IPS-20b (cell line): ENCODE data around the gene PNMA6E.

Source experiments
- H3K27ac ChIP-seq: one replicate; pipeline ENCODE4 v1.5.1; 2013; ENCODE audit warnings: low read length
- H3K27me3 ChIP-seq: 2 replicates; pipeline ENCODE4 v1.6.1; 2013; ENCODE audit warnings: mild to moderate bottlenecking, low read length, inconsistent platforms; ENCODE audit not compliant: insufficient read depth
- H3K36me3 ChIP-seq: 2 replicates; pipeline ENCODE4 v1.6.1; 2013; ENCODE audit warnings: low read depth, mild to moderate bottlenecking, inconsistent platforms, low read length, moderate library complexity; ENCODE audit not compliant: insufficient read depth
- H3K4me1 ChIP-seq: 2 replicates; pipeline ENCODE4 v1.6.1; 2013; ENCODE audit warnings: mild to moderate bottlenecking, control low read depth, inconsistent platforms, low read length, moderate library complexity; ENCODE audit not compliant: insufficient read depth
- H3K4me3 ChIP-seq: 2 replicates; pipeline ENCODE4 v1.5.1; 2013; ENCODE audit warnings: mild to moderate bottlenecking, low read length, inconsistent platforms
- H3K9ac ChIP-seq: 2 replicates; pipeline ENCODE4 v1.6.1; 2013; ENCODE audit warnings: low read depth, mild to moderate bottlenecking, inconsistent platforms, low read length, moderate library complexity
- H3K9me3 ChIP-seq: 2 replicates; pipeline ENCODE4 v1.6.1; 2013; ENCODE audit warnings: mild to moderate bottlenecking, low read depth, low read length, inconsistent platforms; ENCODE audit not compliant: insufficient read depth

PNMA6E gene

GRCh38 chrX:153411988-153412574 lies 10.9 kb upstream of the PNMA6E start:
- Histone ChIP-seq H3K4me1 (no peaks in the 10 kb centered on the region), H3K9ac (no peak overlapping the region), H3K36me3 (no peaks in the 10 kb centered on the region), H3K4me3 (peak overlapping the region; percentile 40; the same call in 1 of the 2 replicates), H3K9me3 (no peaks in the 10 kb centered on the region), H3K27ac (no peak overlapping the region), H3K27me3 (peaks cover 30% of the 10 kb centered on the region)

- Histone ChIP-seq H3K4me3 (peak within 1 kb of the TSS; percentile 54; the same call in 1 of the 2 replicates), H3K9ac (no peak within 1 kb of the TSS), H3K27ac (no peak within 1 kb of the TSS), H3K36me3 (no peaks in the 10 kb centered on the region), H3K9me3 (no peaks in the 10 kb centered on the region), H3K4me1 (no peaks in the 10 kb centered on the region), H3K27me3 (peaks cover 30% of the 10 kb centered on the region)
These were observed 10.3 kb upstream of the PNMA6E start, which contains the start of gene ZFP92 for GRCh38 chrX:153411255-153411987. TSS of gene ZFP92 (plus strand) at chrX:153411472. CDS start at chrX:153418323, 6,851 bp downstream.

GRCh38 chrX:153410888-153411254 lies 9.7 kb upstream of the PNMA6E start:
- no peaks in the 10 kb centered on the region for H3K4me1 ChIP-seq
- H3K9me3 ChIP-seq, result no peaks in the 10 kb centered on the region
- no peaks in the 10 kb centered on the region for H3K36me3 ChIP-seq
- no peak overlapping the region for H3K27ac ChIP-seq
- peaks cover 30% of the 10 kb centered on the region for H3K27me3 ChIP-seq
- peak overlapping the region; percentile 54; the same call in 1 of the 2 replicates for H3K4me3 ChIP-seq
- no peak overlapping the region for H3K9ac ChIP-seq

- Histone ChIP-seq H3K36me3 (no peaks in the 10 kb centered on the region), H3K9me3 (no peaks in the 10 kb centered on the region), H3K27ac (no peak overlapping the region), H3K9ac (no peak overlapping the region), H3K4me1 (no peaks in the 10 kb centered on the region), H3K4me3 (no peak overlapping the region), H3K27me3 (peaks cover 30% of the 10 kb centered on the region)
These were observed 9.2 kb upstream of the PNMA6E start for GRCh38 chrX:153410373-153410772.

- H3K9me3 ChIP-seq, result no peaks in the 10 kb centered on the region
- H3K36me3 ChIP-seq, result no peaks in the 10 kb centered on the region
- H3K4me1 ChIP-seq, result no peaks in the 10 kb centered on the region
- H3K27ac ChIP-seq, result no peak overlapping the region
- H3K4me3 ChIP-seq, result no peak overlapping the region
- H3K27me3 ChIP-seq, result peaks cover 30% of the 10 kb centered on the region
- H3K9ac ChIP-seq, result no peak overlapping the region
These were observed 8.4 kb upstream of the PNMA6E start for GRCh38 chrX:153409414-153410101.

GRCh38 chrX:153408871-153409351 lies 7.8 kb upstream of the PNMA6E start:
- Histone ChIP-seq H3K36me3 (no peaks in the 10 kb centered on the region), H3K27ac (no peak overlapping the region), H3K4me3 (no peak overlapping the region), H3K27me3 (peaks cover 30% of the 10 kb centered on the region), H3K9me3 (no peaks in the 10 kb centered on the region), H3K4me1 (no peaks in the 10 kb centered on the region), H3K9ac (no peak overlapping the region)

- no peaks in the 10 kb centered on the region for H3K4me1 ChIP-seq
- no peaks in the 10 kb centered on the region for H3K9me3 ChIP-seq
- no peak overlapping the region for H3K27ac ChIP-seq
- no peak overlapping the region for H3K4me3 ChIP-seq
- peaks cover 30% of the 10 kb centered on the region for H3K27me3 ChIP-seq
- H3K9ac ChIP-seq, result no peak overlapping the region
- H3K36me3 ChIP-seq, result no peaks in the 10 kb centered on the region
These were observed 7.1 kb upstream of the PNMA6E start for GRCh38 chrX:153408221-153408721.

GRCh38 chrX:153407736-153408135 lies 6.6 kb upstream of the PNMA6E start:
- H3K36me3 ChIP-seq, result no peaks in the 10 kb centered on the region
- H3K4me1 ChIP-seq, result no peaks in the 10 kb centered on the region
- peaks cover 27% of the 10 kb centered on the region for H3K27me3 ChIP-seq
- no peaks in the 10 kb centered on the region for H3K9me3 ChIP-seq
- no peak overlapping the region for H3K4me3 ChIP-seq
- H3K9ac ChIP-seq, result no peak overlapping the region; the same call in 1 of the 2 replicates
- H3K27ac ChIP-seq, result no peak overlapping the region

- no peak overlapping the region for H3K9ac ChIP-seq
- no peaks in the 10 kb centered on the region for H3K4me1 ChIP-seq
- no peaks in the 10 kb centered on the region for H3K9me3 ChIP-seq
- H3K27ac ChIP-seq, result no peak overlapping the region
- H3K4me3 ChIP-seq, result no peak overlapping the region
- H3K27me3 ChIP-seq, result peaks cover 19% of the 10 kb centered on the region
- H3K36me3 ChIP-seq, result no peaks in the 10 kb centered on the region
These were observed 5.8 kb upstream of the PNMA6E start for GRCh38 chrX:153406903-153407302.

GRCh38 chrX:153406011-153406410 lies 4.9 kb upstream of the PNMA6E start:
- Histone ChIP-seq H3K9ac (no peak overlapping the region), H3K36me3 (no peaks in the 10 kb centered on the region), H3K27ac (no peak overlapping the region), H3K4me3 (no peak overlapping the region), H3K4me1 (no peaks in the 10 kb centered on the region), H3K9me3 (no peaks in the 10 kb centered on the region), H3K27me3 (peaks cover 10% of the 10 kb centered on the region)

- peaks cover 4% of the 10 kb centered on the region; the same call in 1 of the 2 replicates for H3K27me3 ChIP-seq
These were observed 4.3 kb upstream of the PNMA6E start for GRCh38 chrX:153405426-153405825.

More at GRCh38 chrX:153405426-153405825, 4.3 kb upstream of the PNMA6E start:
- Histone ChIP-seq H3K4me1 (no peaks in the 10 kb centered on the region), H3K36me3 (no peaks in the 10 kb centered on the region), H3K9me3 (no peaks in the 10 kb centered on the region), H3K27ac (no peak overlapping the region), H3K9ac (no peak overlapping the region), H3K4me3 (no peak overlapping the region)
